HG03354 (cell line): ENCODE results near the gene SMIM24.

Source experiments
- ATAC-seq: cut with Tn5 transposase; IDR thresholded peaks from one replicate; pipeline ENCODE4 v1.9.1; 2021; ENCODE audit warnings: mild to moderate bottlenecking; ENCODE audit not compliant: unreplicated experiment, poor library complexity, severe bottlenecking

SMIM24 gene

GRCh38 chr19:3500429-3501101, 20.2 kb upstream of the SMIM24 start, which contains the start of gene DOHH:
Gene DOHH, minus strand, starts transcription at chr19:3500674. Its CDS starts 3,860 bp downstream, at chr19:3496814.
- peak; percentile 87 for ATAC-seq

GRCh38 chr19:3499738-3500428, 19.6 kb upstream of the SMIM24 start:
- no peak for ATAC-seq

- ATAC-seq: no peak
Observed at GRCh38 chr19:3497757-3498520, 17.6 kb upstream of the SMIM24 start.

GRCh38 chr19:3496392-3497273, 16.3 kb upstream of the SMIM24 start:
- ATAC-seq: no peak

- ATAC-seq: no peak
Observed at GRCh38 chr19:3494559-3494958, 14.2 kb upstream of the SMIM24 start.

GRCh38 chr19:3494051-3494450, 13.7 kb upstream of the SMIM24 start:
- no peak for ATAC-seq

- ATAC-seq: no peak
Observed at GRCh38 chr19:3493651-3494050, 13.3 kb upstream of the SMIM24 start.

- no peak for ATAC-seq
Observed at GRCh38 chr19:3492919-3493318, 12.6 kb upstream of the SMIM24 start.

- ATAC-seq: no peak
Observed at GRCh38 chr19:3492131-3492839, 12.0 kb upstream of the SMIM24 start.

GRCh38 chr19:3491396-3492119, 11.2 kb upstream of the SMIM24 start:
- ATAC-seq: no peak

GRCh38 chr19:3483226-3483628, 2.9 kb upstream of the SMIM24 start, which contains the start of gene SMIM44:
Gene SMIM44, minus strand, starts transcription at chr19:3483441. Its CDS starts 38 bp downstream, at chr19:3483403.
- ATAC-seq: no peak

GRCh38 chr19:3482507-3483225, 2.3 kb upstream of the SMIM24 start:
- ATAC-seq: no peak

GRCh38 chr19:3481241-3482090, 1.1 kb upstream of the SMIM24 start:
- ATAC-seq: no peak

GRCh38 chr19:3479834-3480215, 500 bp downstream of the SMIM24 start:
- ATAC-seq: no peak

GRCh38 chr19:3479177-3479833, 1.0 kb downstream of the SMIM24 start:
- no peak for ATAC-seq

- no peak for ATAC-seq
Observed at GRCh38 chr19:3478409-3479176, 1.7 kb downstream of the SMIM24 start.
